OCI-M2 (cell line): ENCODE measurements around the gene RNLS.
"Not testable (repeated sequence)": the region's sequence is repeated elsewhere in the genome, so short reads cannot be mapped to it uniquely, and the experiment has no call there.

Source experiments
- DNase-seq: peaks from one replicate; lab custom pipeline; 2025; ENCODE audit not compliant: unreplicated experiment; lab: John Stamatoyannopoulos, UW

RNLS gene

GRCh38 chr10:88309365-88309764, 273.8 kb downstream of the RNLS start:
- no peak for DNase-seq

GRCh38 chr10:88308361-88308760, 274.8 kb downstream of the RNLS start:
- not testable (repeated sequence) for DNase-seq

- no peak for DNase-seq
Observed at GRCh38 chr10:88299787-88300186, 283.3 kb downstream of the RNLS start.

- no peak for DNase-seq
Observed at GRCh38 chr10:88297103-88297502, 286.0 kb downstream of the RNLS start.

- no peak for DNase-seq
Observed at GRCh38 chr10:88293651-88294230, 289.4 kb downstream of the RNLS start.

GRCh38 chr10:88293073-88293472, 290.0 kb downstream of the RNLS start:
- no peak for DNase-seq

- DNase-seq: no peak
Observed at GRCh38 chr10:88292185-88292514, 291.0 kb downstream of the RNLS start.

- DNase-seq: no peak
Observed at GRCh38 chr10:88291289-88292184, 291.6 kb downstream of the RNLS start.

- no peak for DNase-seq
Observed at GRCh38 chr10:88289342-88289741, 293.8 kb downstream of the RNLS start.

- DNase-seq: no peak
Observed at GRCh38 chr10:88288320-88289059, 294.6 kb downstream of the RNLS start.

GRCh38 chr10:88286030-88286429, 297.1 kb downstream of the RNLS start:
- no peak for DNase-seq

- no peak for DNase-seq
Observed at GRCh38 chr10:88281592-88282347, 301.3 kb downstream of the RNLS start.

- DNase-seq: no peak
Observed at GRCh38 chr10:88280518-88280917, 302.6 kb downstream of the RNLS start.

GRCh38 chr10:88278912-88279311, 304.2 kb downstream of the RNLS start:
- DNase-seq: no peak

- DNase-seq: not testable (repeated sequence)
Observed at GRCh38 chr10:88276945-88277344, 306.2 kb downstream of the RNLS start.

- DNase-seq: no peak
Observed at GRCh38 chr10:88274286-88274685, 308.8 kb downstream of the RNLS start.

- no peak for DNase-seq
Observed at GRCh38 chr10:88273567-88273966, 309.6 kb downstream of the RNLS start.

- DNase-seq: no peak
Observed at GRCh38 chr10:88271761-88272543, 311.2 kb downstream of the RNLS start.

- DNase-seq: no peak
Observed at GRCh38 chr10:88270871-88271713, 312.0 kb downstream of the RNLS start.
